WTC11 (cell line): ENCODE results near the gene TEX11. TPM values are rescaled to one million over a fixed set of nuclear protein-coding genes. Genes with fewer than 3 reads are reported as not detected.

Experiments
- ATAC-seq: fragments of 200-7000 bp; cut with Tn5 transposase; 2 replicates; pipeline ENCODE4 v1.10.0; 2021; ENCODE audit warnings: mild to moderate bottlenecking, moderate library complexity
- CTCF ChIA-PET: fragments of 300-600 bp; sonication (Branson Sonifier 250); formaldehyde crosslinking; loops from one replicate; lab custom pipeline; 2021; ENCODE audit warnings: antibody characterized with exemption; lab: Charles Lee
- POLR2A ChIA-PET: fragments of 350-600 bp; sonication (Branson Sonifier 250); formaldehyde crosslinking; loops from one replicate; lab custom pipeline; 2021; ENCODE audit warnings: antibody characterized with exemption; lab: Charles Lee
- DNase-seq: peaks from one replicate; pipeline ENCODE4 v3.0.0; 2021; ENCODE audit warnings: low spot score
- H3K27ac Mint-ChIP-seq: 2 replicates; pipeline ENCODE4 v1.8.0; 2021; ENCODE audit warnings: mixed read lengths
- H3K27me3 Mint-ChIP-seq: 2 replicates; pipeline ENCODE4 v1.8.0; 2021; ENCODE audit warnings: low read depth, mild to moderate bottlenecking, moderate library complexity, mixed read lengths
- H3K36me3 Mint-ChIP-seq: 2 replicates; pipeline ENCODE4 v1.8.0; 2021; ENCODE audit warnings: mixed read lengths
- H3K4me1 Mint-ChIP-seq: 2 replicates; pipeline ENCODE4 v1.8.0; 2022; ENCODE audit warnings: mixed read lengths
- H3K4me3 Mint-ChIP-seq: 2 replicates; pipeline ENCODE4 v1.8.0; 2021; ENCODE audit warnings: mild to moderate bottlenecking, moderate library complexity, mixed read lengths
- H3K9me3 Mint-ChIP-seq: 2 replicates; pipeline ENCODE4 v1.8.0; 2021; ENCODE audit warnings: mixed read lengths
- CREM ChIP-seq: sonication (generic); formaldehyde crosslinking; IDR thresholded peaks from 2 replicates; pipeline ENCODE4 v1.8.1; 2022; ENCODE audit warnings: mild to moderate bottlenecking, missing genetic modification reagents, moderate library complexity
- ETV6 ChIP-seq: sonication (generic); formaldehyde crosslinking; IDR thresholded peaks from 2 replicates; pipeline ENCODE4 v1.8.1; 2022; ENCODE audit warnings: mild to moderate bottlenecking, missing genetic modification reagents
- GABPB1 ChIP-seq: sonication (generic); formaldehyde crosslinking; IDR thresholded peaks from 2 replicates; pipeline ENCODE4 v1.8.1; 2023; ENCODE audit warnings: mild to moderate bottlenecking, missing genetic modification reagents
- IRF2 ChIP-seq: sonication (generic); formaldehyde crosslinking; IDR thresholded peaks from 2 replicates; pipeline ENCODE4 v1.8.0; 2022; ENCODE audit warnings: low read depth, missing genetic modification reagents, borderline replicate concordance
- KAT7 ChIP-seq: sonication (generic); formaldehyde crosslinking; IDR thresholded peaks from 2 replicates; pipeline ENCODE4 v1.8.1; 2023; ENCODE audit warnings: missing genetic modification reagents, mild to moderate bottlenecking, borderline replicate concordance
- NFATC4 ChIP-seq: fragments of 250-450 bp; sonication (Bioruptor Pico); IDR thresholded peaks from 2 replicates; pipeline ENCODE4 v1.9.0; 2021; ENCODE audit warnings: mild to moderate bottlenecking
- NFYB ChIP-seq: sonication (generic); formaldehyde crosslinking; conservative IDR thresholded peaks from 2 replicates; pipeline ENCODE4 v1.8.0; 2022; ENCODE audit warnings: low read depth, missing genetic modification reagents
- OVOL2 ChIP-seq: fragments of 250-450 bp; sonication (Bioruptor Pico); IDR thresholded peaks from 2 replicates; pipeline ENCODE4 v1.9.0; 2021; ENCODE audit warnings: mild to moderate bottlenecking, borderline replicate concordance
- TCF7 ChIP-seq: sonication (generic); formaldehyde crosslinking; IDR thresholded peaks from 2 replicates; pipeline ENCODE4 v1.8.0; 2022; ENCODE audit warnings: mild to moderate bottlenecking, low read depth, missing genetic modification reagents, moderate library complexity
- TEAD1 ChIP-seq: sonication (generic); formaldehyde crosslinking; IDR thresholded peaks from 2 replicates; pipeline ENCODE4 v1.8.0; 2022; ENCODE audit warnings: mild to moderate bottlenecking, missing genetic modification reagents
- ZNF396 ChIP-seq: fragments of 250-450 bp; sonication (Bioruptor Pico); IDR thresholded peaks from 2 replicates; pipeline ENCODE4 v1.8.0; 2021; ENCODE audit warnings: mild to moderate bottlenecking, moderate library complexity, borderline replicate concordance
- total RNA-seq: library from RNA; stranded (reverse); gene quantifications from 3 replicates; pipeline ENCODE4 v1.2.3, GENCODE V29; 2021
- TF ChIP-seq, protein P1 (sequence below): fragments of 250-450 bp; sonication (Bioruptor Pico); IDR thresholded peaks from 2 replicates; pipeline ENCODE4 v1.9.0; 2021; ENCODE audit warnings: mild to moderate bottlenecking
- TF ChIP-seq, protein P2 (sequence below): sonication (generic); formaldehyde crosslinking; IDR thresholded peaks from 2 replicates; pipeline ENCODE4 v1.8.0; 2023; ENCODE audit warnings: mild to moderate bottlenecking, missing genetic modification reagents
- TF ChIP-seq, protein P3 (sequence below): sonication (generic); formaldehyde crosslinking; IDR thresholded peaks from 2 replicates; pipeline ENCODE4 v1.8.0; 2023; ENCODE audit warnings: missing genetic modification reagents, mild to moderate bottlenecking, borderline replicate concordance
- TF ChIP-seq, protein P4 (sequence below): sonication (generic); formaldehyde crosslinking; IDR thresholded peaks from 2 replicates; pipeline ENCODE4 v1.8.0; 2022; ENCODE audit warnings: mild to moderate bottlenecking, missing genetic modification reagents
- TF ChIP-seq, protein P5 (sequence below): sonication (generic); formaldehyde crosslinking; IDR thresholded peaks from 2 replicates; pipeline ENCODE4 v1.8.0; 2022; ENCODE audit warnings: mild to moderate bottlenecking, missing genetic modification reagents
- TF ChIP-seq, protein P6 (sequence below): fragments of 250-450 bp; sonication (Bioruptor Pico); IDR thresholded peaks from 2 replicates; pipeline ENCODE4 v1.9.0; 2021; ENCODE audit warnings: mild to moderate bottlenecking
- TF ChIP-seq, protein P7 (sequence below): sonication (generic); formaldehyde crosslinking; IDR thresholded peaks from 2 replicates; pipeline ENCODE4 v1.8.1; 2023; ENCODE audit warnings: mild to moderate bottlenecking, missing genetic modification reagents

TEX11 gene
- total RNA-seq, 1 experiment from 2014 or later, result 0.31 TPM

DNA sequence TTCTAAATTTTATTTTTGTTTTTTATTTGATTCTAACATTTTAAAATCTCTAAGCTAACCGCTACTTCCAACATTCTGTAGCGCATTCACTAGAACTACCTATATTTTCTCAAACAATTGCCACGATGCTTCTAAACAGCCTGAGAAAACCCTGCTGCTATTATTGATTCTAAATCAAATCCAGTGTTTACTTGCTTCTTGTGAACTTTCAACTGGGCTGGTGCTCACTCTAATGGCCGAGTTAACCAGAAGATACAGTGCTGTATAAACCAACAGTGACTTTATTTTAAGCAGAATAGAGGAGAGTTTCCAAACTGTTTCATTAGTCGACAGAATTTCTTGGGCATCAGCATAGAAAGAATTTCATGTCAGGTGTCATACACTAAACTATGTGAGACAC, 353.6 kb downstream of the TEX11 start (continued):
- TF ChIP-seq CREM (CRISPR knock-in tag) (no peak), ETV6 (no peak), IRF2 (no peak)

DNA sequence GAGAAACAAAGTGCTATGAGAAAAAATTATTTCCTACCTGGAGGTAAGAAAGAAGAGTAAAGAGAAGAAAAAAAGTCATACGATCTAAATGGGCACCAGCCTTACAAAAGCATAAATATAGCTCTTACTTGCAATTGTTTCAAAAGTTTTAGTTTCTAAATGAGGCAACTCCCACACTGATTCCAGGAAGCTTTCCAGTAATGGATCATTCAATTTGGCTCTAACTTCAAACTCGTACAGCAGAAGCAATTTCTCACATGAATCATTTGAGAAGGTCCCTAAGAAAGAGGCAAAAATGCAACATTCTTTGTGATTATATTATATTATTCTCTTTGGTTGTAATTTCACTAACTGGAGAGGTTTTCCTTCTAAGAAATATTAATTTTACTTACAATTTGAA, 354.0 kb downstream of the TEX11 start:
- no peak overlapping the region for H3K4me3 Mint-ChIP-seq

More for the DNA sequence above, 354.0 kb downstream of the TEX11 start:
- Mint-ChIP-seq H3K9me3 (peaks cover 9% of the 10 kb centered on the region), H3K27ac (no peak overlapping the region), H3K36me3 (no peaks in the 10 kb centered on the region), H3K27me3 (no peaks in the 10 kb centered on the region), H3K4me1 (no peaks in the 10 kb centered on the region)
- TF ChIP-seq TEAD1 (CRISPR knock-in tag) (no peak), OVOL2 (no peak), ZNF396 (CRISPR knock-in tag) (no peak), KAT7 (CRISPR knock-in tag) (no peak), NFYB (CRISPR knock-in tag) (no peak), TCF7 (no peak), NFATC4 (no peak), GABPB1 (CRISPR knock-in tag) (no peak)
- TF ChIP-seq, protein P1, sequence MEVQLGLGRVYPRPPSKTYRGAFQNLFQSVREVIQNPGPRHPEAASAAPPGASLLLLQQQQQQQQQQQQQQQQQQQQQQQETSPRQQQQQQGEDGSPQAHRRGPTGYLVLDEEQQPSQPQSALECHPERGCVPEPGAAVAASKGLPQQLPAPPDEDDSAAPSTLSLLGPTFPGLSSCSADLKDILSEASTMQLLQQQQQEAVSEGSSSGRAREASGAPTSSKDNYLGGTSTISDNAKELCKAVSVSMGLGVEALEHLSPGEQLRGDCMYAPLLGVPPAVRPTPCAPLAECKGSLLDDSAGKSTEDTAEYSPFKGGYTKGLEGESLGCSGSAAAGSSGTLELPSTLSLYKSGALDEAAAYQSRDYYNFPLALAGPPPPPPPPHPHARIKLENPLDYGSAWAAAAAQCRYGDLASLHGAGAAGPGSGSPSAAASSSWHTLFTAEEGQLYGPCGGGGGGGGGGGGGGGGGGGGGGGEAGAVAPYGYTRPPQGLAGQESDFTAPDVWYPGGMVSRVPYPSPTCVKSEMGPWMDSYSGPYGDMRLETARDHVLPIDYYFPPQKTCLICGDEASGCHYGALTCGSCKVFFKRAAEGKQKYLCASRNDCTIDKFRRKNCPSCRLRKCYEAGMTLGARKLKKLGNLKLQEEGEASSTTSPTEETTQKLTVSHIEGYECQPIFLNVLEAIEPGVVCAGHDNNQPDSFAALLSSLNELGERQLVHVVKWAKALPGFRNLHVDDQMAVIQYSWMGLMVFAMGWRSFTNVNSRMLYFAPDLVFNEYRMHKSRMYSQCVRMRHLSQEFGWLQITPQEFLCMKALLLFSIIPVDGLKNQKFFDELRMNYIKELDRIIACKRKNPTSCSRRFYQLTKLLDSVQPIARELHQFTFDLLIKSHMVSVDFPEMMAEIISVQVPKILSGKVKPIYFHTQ, result no peak
- TF ChIP-seq, protein P2, sequence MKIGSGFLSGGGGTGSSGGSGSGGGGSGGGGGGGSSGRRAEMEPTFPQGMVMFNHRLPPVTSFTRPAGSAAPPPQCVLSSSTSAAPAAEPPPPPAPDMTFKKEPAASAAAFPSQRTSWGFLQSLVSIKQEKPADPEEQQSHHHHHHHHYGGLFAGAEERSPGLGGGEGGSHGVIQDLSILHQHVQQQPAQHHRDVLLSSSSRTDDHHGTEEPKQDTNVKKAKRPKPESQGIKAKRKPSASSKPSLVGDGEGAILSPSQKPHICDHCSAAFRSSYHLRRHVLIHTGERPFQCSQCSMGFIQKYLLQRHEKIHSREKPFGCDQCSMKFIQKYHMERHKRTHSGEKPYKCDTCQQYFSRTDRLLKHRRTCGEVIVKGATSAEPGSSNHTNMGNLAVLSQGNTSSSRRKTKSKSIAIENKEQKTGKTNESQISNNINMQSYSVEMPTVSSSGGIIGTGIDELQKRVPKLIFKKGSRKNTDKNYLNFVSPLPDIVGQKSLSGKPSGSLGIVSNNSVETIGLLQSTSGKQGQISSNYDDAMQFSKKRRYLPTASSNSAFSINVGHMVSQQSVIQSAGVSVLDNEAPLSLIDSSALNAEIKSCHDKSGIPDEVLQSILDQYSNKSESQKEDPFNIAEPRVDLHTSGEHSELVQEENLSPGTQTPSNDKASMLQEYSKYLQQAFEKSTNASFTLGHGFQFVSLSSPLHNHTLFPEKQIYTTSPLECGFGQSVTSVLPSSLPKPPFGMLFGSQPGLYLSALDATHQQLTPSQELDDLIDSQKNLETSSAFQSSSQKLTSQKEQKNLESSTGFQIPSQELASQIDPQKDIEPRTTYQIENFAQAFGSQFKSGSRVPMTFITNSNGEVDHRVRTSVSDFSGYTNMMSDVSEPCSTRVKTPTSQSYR (CRISPR knock-in tag), result no peak
- TF ChIP-seq, protein P3, sequence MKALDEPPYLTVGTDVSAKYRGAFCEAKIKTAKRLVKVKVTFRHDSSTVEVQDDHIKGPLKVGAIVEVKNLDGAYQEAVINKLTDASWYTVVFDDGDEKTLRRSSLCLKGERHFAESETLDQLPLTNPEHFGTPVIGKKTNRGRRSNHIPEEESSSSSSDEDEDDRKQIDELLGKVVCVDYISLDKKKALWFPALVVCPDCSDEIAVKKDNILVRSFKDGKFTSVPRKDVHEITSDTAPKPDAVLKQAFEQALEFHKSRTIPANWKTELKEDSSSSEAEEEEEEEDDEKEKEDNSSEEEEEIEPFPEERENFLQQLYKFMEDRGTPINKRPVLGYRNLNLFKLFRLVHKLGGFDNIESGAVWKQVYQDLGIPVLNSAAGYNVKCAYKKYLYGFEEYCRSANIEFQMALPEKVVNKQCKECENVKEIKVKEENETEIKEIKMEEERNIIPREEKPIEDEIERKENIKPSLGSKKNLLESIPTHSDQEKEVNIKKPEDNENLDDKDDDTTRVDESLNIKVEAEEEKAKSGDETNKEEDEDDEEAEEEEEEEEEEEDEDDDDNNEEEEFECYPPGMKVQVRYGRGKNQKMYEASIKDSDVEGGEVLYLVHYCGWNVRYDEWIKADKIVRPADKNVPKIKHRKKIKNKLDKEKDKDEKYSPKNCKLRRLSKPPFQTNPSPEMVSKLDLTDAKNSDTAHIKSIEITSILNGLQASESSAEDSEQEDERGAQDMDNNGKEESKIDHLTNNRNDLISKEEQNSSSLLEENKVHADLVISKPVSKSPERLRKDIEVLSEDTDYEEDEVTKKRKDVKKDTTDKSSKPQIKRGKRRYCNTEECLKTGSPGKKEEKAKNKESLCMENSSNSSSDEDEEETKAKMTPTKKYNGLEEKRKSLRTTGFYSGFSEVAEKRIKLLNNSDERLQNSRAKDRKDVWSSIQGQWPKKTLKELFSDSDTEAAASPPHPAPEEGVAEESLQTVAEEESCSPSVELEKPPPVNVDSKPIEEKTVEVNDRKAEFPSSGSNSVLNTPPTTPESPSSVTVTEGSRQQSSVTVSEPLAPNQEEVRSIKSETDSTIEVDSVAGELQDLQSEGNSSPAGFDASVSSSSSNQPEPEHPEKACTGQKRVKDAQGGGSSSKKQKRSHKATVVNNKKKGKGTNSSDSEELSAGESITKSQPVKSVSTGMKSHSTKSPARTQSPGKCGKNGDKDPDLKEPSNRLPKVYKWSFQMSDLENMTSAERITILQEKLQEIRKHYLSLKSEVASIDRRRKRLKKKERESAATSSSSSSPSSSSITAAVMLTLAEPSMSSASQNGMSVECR (CRISPR knock-in tag), result no peak
- TF ChIP-seq, protein P4, sequence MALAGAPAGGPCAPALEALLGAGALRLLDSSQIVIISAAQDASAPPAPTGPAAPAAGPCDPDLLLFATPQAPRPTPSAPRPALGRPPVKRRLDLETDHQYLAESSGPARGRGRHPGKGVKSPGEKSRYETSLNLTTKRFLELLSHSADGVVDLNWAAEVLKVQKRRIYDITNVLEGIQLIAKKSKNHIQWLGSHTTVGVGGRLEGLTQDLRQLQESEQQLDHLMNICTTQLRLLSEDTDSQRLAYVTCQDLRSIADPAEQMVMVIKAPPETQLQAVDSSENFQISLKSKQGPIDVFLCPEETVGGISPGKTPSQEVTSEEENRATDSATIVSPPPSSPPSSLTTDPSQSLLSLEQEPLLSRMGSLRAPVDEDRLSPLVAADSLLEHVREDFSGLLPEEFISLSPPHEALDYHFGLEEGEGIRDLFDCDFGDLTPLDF (CRISPR knock-in tag), result no peak
- TF ChIP-seq, protein P5, sequence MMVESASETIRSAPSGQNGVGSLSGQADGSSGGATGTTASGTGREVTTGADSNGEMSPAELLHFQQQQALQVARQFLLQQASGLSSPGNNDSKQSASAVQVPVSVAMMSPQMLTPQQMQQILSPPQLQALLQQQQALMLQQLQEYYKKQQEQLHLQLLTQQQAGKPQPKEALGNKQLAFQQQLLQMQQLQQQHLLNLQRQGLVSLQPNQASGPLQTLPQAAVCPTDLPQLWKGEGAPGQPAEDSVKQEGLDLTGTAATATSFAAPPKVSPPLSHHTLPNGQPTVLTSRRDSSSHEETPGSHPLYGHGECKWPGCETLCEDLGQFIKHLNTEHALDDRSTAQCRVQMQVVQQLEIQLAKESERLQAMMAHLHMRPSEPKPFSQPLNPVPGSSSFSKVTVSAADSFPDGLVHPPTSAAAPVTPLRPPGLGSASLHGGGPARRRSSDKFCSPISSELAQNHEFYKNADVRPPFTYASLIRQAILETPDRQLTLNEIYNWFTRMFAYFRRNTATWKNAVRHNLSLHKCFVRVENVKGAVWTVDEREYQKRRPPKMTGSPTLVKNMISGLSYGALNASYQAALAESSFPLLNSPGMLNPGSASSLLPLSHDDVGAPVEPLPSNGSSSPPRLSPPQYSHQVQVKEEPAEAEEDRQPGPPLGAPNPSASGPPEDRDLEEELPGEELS (CRISPR knock-in tag), result no peak
- TF ChIP-seq, protein P6, sequence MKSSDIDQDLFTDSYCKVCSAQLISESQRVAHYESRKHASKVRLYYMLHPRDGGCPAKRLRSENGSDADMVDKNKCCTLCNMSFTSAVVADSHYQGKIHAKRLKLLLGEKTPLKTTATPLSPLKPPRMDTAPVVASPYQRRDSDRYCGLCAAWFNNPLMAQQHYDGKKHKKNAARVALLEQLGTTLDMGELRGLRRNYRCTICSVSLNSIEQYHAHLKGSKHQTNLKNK (CRISPR knock-in tag), result no peak
- TF ChIP-seq, protein P7, sequence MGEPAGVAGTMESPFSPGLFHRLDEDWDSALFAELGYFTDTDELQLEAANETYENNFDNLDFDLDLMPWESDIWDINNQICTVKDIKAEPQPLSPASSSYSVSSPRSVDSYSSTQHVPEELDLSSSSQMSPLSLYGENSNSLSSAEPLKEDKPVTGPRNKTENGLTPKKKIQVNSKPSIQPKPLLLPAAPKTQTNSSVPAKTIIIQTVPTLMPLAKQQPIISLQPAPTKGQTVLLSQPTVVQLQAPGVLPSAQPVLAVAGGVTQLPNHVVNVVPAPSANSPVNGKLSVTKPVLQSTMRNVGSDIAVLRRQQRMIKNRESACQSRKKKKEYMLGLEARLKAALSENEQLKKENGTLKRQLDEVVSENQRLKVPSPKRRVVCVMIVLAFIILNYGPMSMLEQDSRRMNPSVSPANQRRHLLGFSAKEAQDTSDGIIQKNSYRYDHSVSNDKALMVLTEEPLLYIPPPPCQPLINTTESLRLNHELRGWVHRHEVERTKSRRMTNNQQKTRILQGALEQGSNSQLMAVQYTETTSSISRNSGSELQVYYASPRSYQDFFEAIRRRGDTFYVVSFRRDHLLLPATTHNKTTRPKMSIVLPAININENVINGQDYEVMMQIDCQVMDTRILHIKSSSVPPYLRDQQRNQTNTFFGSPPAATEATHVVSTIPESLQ (CRISPR knock-in tag), result no peak
- ATAC-seq (no peak), DNase-seq (no peak)
- POLR2A ChIA-PET, result no interaction called here
- CTCF ChIA-PET, result interaction anchor here (1.0 kb wide), 1 partner anchor 131 kb away, joined by 5 read pairs; the partner anchor contains the start of gene GDPD2
